GM23338 (cell line): Measurements from ENCODE around the gene PCCB. TPM values are rescaled to one million over a fixed set of nuclear protein-coding genes. Genes with fewer than 3 reads are reported as not detected.

Source experiments
- ATAC-seq: fragments of 200-7000 bp; cut with Tn5 transposase; 3 replicates; pipeline ENCODE4 v1.9.1; 2020
- DNase-seq: peaks from one replicate; pipeline ENCODE4 v3.0.0-alpha.2; 2015; ENCODE audit warnings: low spot score
- H2AFZ ChIP-seq: fragments of 200-600 bp; sonication (generic); 2 replicates; pipeline ENCODE4 v1.8.0; 2016; ENCODE audit warnings: antibody characterized with exemption, mild to moderate bottlenecking, moderate library complexity
- H3F3A ChIP-seq: fragments of 200-600 bp; sonication (generic); replicated peaks from 2 replicates; pipeline ENCODE4 v1.8.0; 2017; ENCODE audit warnings: antibody characterized with exemption, mixed run types, low read depth
- H3K27ac ChIP-seq: fragments of 200-600 bp; sonication (generic); 2 replicates; pipeline ENCODE4 v1.6.1; 2016; ENCODE audit warnings: low read depth
- H3K27me3 ChIP-seq: fragments of 200-600 bp; sonication (generic); 2 replicates; pipeline ENCODE4 v1.8.0; 2016; ENCODE audit warnings: mild to moderate bottlenecking, mixed run types, moderate library complexity; ENCODE audit not compliant: insufficient read depth
- H3K36me3 ChIP-seq: fragments of 200-600 bp; sonication (generic); 2 replicates; pipeline ENCODE4 v1.8.0; 2016; ENCODE audit warnings: mild to moderate bottlenecking; ENCODE audit not compliant: insufficient read depth
- H3K4me1 ChIP-seq: fragments of 200-600 bp; sonication (generic); 2 replicates; pipeline ENCODE4 v1.8.0; 2016; ENCODE audit warnings: mild to moderate bottlenecking, moderate library complexity; ENCODE audit not compliant: insufficient read depth
- H3K4me2 ChIP-seq: fragments of 200-600 bp; sonication (generic); 2 replicates; pipeline ENCODE4 v1.7.1; 2017; ENCODE audit warnings: mixed run types
- H3K4me3 ChIP-seq: fragments of 200-600 bp; sonication (generic); 2 replicates; pipeline ENCODE4 v1.6.1; 2016; ENCODE audit warnings: mixed run types
- H3K79me2 ChIP-seq: fragments of 200-600 bp; sonication (generic); replicated peaks from 2 replicates; pipeline ENCODE4 v1.8.0; 2017; ENCODE audit warnings: mild to moderate bottlenecking; ENCODE audit not compliant: insufficient read depth
- H3K9me2 ChIP-seq: fragments of 200-600 bp; sonication (generic); 2 replicates; pipeline ENCODE4 v1.8.0; 2017; ENCODE audit not compliant: insufficient read depth
- H4K20me1 ChIP-seq: fragments of 200-600 bp; sonication (generic); replicated peaks from 2 replicates; pipeline ENCODE4 v1.8.0; 2017; ENCODE audit warnings: mild to moderate bottlenecking; ENCODE audit not compliant: insufficient read depth
- H3K27ac Mint-ChIP-seq: 2 replicates; pipeline ENCODE4 v1.8.0; 2020; ENCODE audit warnings: inconsistent platforms, mild to moderate bottlenecking, moderate library complexity, mixed read lengths
- H3K27me3 Mint-ChIP-seq: 3 replicates; pipeline ENCODE4 v1.8.0; 2022; ENCODE audit warnings: low read depth, mild to moderate bottlenecking, moderate library complexity, mixed read lengths, inconsistent platforms; ENCODE audit not compliant: insufficient read depth, poor library complexity
- H3K36me3 Mint-ChIP-seq: 3 replicates; pipeline ENCODE4 v1.8.0; 2021; ENCODE audit warnings: low read depth, mild to moderate bottlenecking, inconsistent platforms, moderate library complexity, mixed read lengths
- H3K4me1 Mint-ChIP-seq: 3 replicates; pipeline ENCODE4 v1.8.0; 2020; ENCODE audit warnings: mild to moderate bottlenecking, inconsistent platforms, mixed read lengths
- H3K4me3 Mint-ChIP-seq: 3 replicates; pipeline ENCODE4 v1.8.0; 2021; ENCODE audit warnings: moderate library complexity, mild to moderate bottlenecking, inconsistent platforms, mixed read lengths
- H3K9me3 Mint-ChIP-seq: 3 replicates; pipeline ENCODE4 v1.8.0; 2020; ENCODE audit warnings: moderate library complexity, mild to moderate bottlenecking, inconsistent platforms, mixed read lengths
- CREB1 ChIP-seq: fragments of 250-450 bp; sonication (Bioruptor Pico); IDR thresholded peaks from 2 replicates; pipeline ENCODE4 v1.5.0; 2020; ENCODE audit warnings: low read depth, mild to moderate bottlenecking, moderate library complexity
- EZH2 ChIP-seq: fragments of 200-600 bp; sonication (generic); IDR thresholded peaks from one replicate; pipeline ENCODE4 v1.8.0; 2017; ENCODE audit warnings: antibody characterized with exemption, mild to moderate bottlenecking, low read depth; ENCODE audit not compliant: unreplicated experiment
- EZH2phosphoT487 ChIP-seq: fragments of 200-600 bp; sonication (generic); IDR thresholded peaks from one replicate; pipeline ENCODE4 v1.8.1; 2018; ENCODE audit warnings: antibody characterized with exemption; ENCODE audit not compliant: unreplicated experiment
- JUNB ChIP-seq: IDR thresholded peaks from one replicate; pipeline ENCODE4 v1.6.1; 2016; ENCODE audit warnings: antibody characterized with exemption; ENCODE audit not compliant: unreplicated experiment
- NANOG ChIP-seq: IDR thresholded peaks from 2 replicates; pipeline ENCODE4 v1.6.1; 2016; ENCODE audit warnings: antibody characterized with exemption, borderline replicate concordance
- POLR2AphosphoS5 ChIP-seq: IDR thresholded peaks from 2 replicates; pipeline ENCODE4 v1.6.1; 2016; ENCODE audit warnings: antibody characterized with exemption, low read depth
- STAT1 ChIP-seq: IDR thresholded peaks from one replicate; pipeline ENCODE4 v1.6.1; 2016; ENCODE audit warnings: antibody characterized with exemption; ENCODE audit not compliant: unreplicated experiment
- ZNF114 ChIP-seq: fragments of 250-450 bp; sonication (Bioruptor Pico); IDR thresholded peaks from 2 replicates; pipeline ENCODE4 v1.5.0; 2020; ENCODE audit warnings: mild to moderate bottlenecking, moderate library complexity
- ZNF331 ChIP-seq: fragments of 250-450 bp; sonication (Bioruptor Pico); IDR thresholded peaks from 2 replicates; pipeline ENCODE4 v1.5.0; 2020; ENCODE audit warnings: low read depth, mild to moderate bottlenecking, moderate library complexity
- polyA plus RNA-seq: library from polyadenylated mRNA; unstranded; fragments of >200 nt; fragmentation: Nextera tagmentation; extraction: Ambion mirVana; gene quantifications from 2 replicates; pipeline ENCODE4 v1.2.1, GENCODE V29; 2016
- total RNA-seq: library from RNA; depleted of rRNA; stranded (reverse); fragments of >200 nt; shearing (Covaris generic); gene quantifications from 2 replicates; pipeline ENCODE4 v1.2.3, GENCODE V29; 2014
- TF ChIP-seq, protein P1 (sequence below): IDR thresholded peaks from one replicate; pipeline ENCODE4 v1.6.1; 2018; ENCODE audit warnings: antibody characterized with exemption; ENCODE audit not compliant: unreplicated experiment
- TF ChIP-seq, protein P2 (sequence below): IDR thresholded peaks from 2 replicates; pipeline ENCODE4 v1.6.1; 2016; ENCODE audit warnings: antibody characterized with exemption
- TF ChIP-seq, protein P3 (sequence below), 2 experiments: fragments of 200-600 bp in 1 of 2; sonication (generic) in 1 of 2; conservative IDR thresholded peaks; 2 replicates each; pipeline versions ENCODE4 v1.5.1 to v1.6.1; 2016 to 2017; ENCODE audit warnings: antibody characterized with exemption in 2 of 2, low read depth in 2 of 2, mild to moderate bottlenecking in 2 of 2, moderate library complexity in 1 of 2

Gene PCCB
- total and polyA plus RNA-seq, 2 experiments from 2014 or later: 42.7 to 76.8 TPM

DNA sequence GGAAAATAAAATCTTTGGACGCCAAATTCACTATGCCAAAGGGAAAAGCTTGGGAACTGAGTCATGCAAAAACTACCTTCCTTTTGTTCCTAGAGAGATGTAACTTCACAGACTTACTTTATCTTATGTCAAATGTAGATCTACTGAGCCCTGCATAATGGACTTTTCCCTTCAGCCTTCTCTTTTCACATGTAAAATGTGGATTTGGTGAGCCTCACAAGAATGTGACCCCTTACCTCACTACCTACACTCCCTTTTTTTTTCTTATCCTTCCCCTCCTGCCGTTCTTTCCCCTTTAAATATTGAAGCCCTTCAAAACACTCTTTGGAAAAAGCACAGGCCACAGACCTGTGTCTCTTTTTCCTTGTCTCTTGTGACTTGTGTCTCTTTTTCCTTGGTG is 14.0 kb upstream of the PCCB start (continued):
- TF ChIP-seq, protein P1, sequence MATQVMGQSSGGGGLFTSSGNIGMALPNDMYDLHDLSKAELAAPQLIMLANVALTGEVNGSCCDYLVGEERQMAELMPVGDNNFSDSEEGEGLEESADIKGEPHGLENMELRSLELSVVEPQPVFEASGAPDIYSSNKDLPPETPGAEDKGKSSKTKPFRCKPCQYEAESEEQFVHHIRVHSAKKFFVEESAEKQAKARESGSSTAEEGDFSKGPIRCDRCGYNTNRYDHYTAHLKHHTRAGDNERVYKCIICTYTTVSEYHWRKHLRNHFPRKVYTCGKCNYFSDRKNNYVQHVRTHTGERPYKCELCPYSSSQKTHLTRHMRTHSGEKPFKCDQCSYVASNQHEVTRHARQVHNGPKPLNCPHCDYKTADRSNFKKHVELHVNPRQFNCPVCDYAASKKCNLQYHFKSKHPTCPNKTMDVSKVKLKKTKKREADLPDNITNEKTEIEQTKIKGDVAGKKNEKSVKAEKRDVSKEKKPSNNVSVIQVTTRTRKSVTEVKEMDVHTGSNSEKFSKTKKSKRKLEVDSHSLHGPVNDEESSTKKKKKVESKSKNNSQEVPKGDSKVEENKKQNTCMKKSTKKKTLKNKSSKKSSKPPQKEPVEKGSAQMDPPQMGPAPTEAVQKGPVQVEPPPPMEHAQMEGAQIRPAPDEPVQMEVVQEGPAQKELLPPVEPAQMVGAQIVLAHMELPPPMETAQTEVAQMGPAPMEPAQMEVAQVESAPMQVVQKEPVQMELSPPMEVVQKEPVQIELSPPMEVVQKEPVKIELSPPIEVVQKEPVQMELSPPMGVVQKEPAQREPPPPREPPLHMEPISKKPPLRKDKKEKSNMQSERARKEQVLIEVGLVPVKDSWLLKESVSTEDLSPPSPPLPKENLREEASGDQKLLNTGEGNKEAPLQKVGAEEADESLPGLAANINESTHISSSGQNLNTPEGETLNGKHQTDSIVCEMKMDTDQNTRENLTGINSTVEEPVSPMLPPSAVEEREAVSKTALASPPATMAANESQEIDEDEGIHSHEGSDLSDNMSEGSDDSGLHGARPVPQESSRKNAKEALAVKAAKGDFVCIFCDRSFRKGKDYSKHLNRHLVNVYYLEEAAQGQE: no peak
- TF ChIP-seq, protein P2, sequence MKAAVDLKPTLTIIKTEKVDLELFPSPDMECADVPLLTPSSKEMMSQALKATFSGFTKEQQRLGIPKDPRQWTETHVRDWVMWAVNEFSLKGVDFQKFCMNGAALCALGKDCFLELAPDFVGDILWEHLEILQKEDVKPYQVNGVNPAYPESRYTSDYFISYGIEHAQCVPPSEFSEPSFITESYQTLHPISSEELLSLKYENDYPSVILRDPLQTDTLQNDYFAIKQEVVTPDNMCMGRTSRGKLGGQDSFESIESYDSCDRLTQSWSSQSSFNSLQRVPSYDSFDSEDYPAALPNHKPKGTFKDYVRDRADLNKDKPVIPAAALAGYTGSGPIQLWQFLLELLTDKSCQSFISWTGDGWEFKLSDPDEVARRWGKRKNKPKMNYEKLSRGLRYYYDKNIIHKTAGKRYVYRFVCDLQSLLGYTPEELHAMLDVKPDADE: no peak
- TF ChIP-seq JUNB (no peak), POLR2AphosphoS5 (no peak), EZH2phosphoT487 (no peak), NANOG (no peak), CREB1 (CRISPR knock-in tag) (no peak), ZNF331 (CRISPR knock-in tag) (no peak), EZH2 (no peak)

DNA sequence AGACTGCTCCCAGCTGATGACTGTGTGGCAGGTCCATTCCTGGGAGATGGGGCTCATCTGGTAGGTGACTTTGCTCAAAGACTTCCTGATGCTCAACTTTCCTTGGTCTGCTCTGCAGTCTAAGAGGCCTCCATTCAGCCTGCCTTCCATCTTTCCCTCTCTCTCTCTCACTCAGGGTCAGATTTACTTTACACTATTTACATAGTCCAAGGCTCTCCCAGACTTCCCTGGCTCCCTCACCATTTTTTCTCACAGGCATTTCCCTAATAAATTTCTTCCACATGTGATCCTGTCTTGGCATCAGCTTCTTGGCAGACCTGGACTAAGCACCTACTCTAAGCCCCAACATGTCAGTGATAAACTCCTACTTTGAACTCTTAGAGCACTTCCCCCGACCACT is 13.0 kb upstream of the PCCB start:
- H3K4me3 ChIP-seq: no peak overlapping the region
- H3K36me3 ChIP-seq: no peaks in the 10 kb centered on the region
- H2AFZ ChIP-seq: no peak overlapping the region
- Mint-ChIP-seq H3K9me3 (no peaks in the 10 kb centered on the region), H3K36me3 (no peaks in the 10 kb centered on the region), H3K4me3 (no peak overlapping the region), H3K27me3 (peaks cover 11% of the 10 kb centered on the region), H3K27ac (no peak overlapping the region), H3K4me1 (peaks cover 24% of the 10 kb centered on the region)
- H3K4me2 ChIP-seq: no peak overlapping the region
- H3K4me1 ChIP-seq: peaks cover 10% of the 10 kb centered on the region
- ATAC-seq: no peak
- 0 out of 2 replicates have a peak, but pooled peaks cover 4% of the 10 kb centered on the region for H3K27me3 ChIP-seq
- no peak overlapping the region for H3K27ac ChIP-seq
- no peaks in the 10 kb centered on the region for H3F3A ChIP-seq
- no peaks in the 10 kb centered on the region for H3K79me2 ChIP-seq
- no peak for DNase-seq
- H4K20me1 ChIP-seq: no peaks in the 10 kb centered on the region
- no peaks in the 10 kb centered on the region; the same call in 1 of the 2 replicates for H3K9me2 ChIP-seq
- TF ChIP-seq, protein P3, sequence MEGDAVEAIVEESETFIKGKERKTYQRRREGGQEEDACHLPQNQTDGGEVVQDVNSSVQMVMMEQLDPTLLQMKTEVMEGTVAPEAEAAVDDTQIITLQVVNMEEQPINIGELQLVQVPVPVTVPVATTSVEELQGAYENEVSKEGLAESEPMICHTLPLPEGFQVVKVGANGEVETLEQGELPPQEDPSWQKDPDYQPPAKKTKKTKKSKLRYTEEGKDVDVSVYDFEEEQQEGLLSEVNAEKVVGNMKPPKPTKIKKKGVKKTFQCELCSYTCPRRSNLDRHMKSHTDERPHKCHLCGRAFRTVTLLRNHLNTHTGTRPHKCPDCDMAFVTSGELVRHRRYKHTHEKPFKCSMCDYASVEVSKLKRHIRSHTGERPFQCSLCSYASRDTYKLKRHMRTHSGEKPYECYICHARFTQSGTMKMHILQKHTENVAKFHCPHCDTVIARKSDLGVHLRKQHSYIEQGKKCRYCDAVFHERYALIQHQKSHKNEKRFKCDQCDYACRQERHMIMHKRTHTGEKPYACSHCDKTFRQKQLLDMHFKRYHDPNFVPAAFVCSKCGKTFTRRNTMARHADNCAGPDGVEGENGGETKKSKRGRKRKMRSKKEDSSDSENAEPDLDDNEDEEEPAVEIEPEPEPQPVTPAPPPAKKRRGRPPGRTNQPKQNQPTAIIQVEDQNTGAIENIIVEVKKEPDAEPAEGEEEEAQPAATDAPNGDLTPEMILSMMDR (conservative IDR thresholded peaks at IDR 0.05; ENCODE audit: low read depth in 2 of 2): no peak
- no peak for TF ChIP-seq EZH2phosphoT487
- no peak for TF ChIP-seq NANOG
- no peak for TF ChIP-seq STAT1
- TF ChIP-seq EZH2: no peak
- no peak for TF ChIP-seq POLR2AphosphoS5
- TF ChIP-seq, protein P1: no peak
- TF ChIP-seq CREB1 (CRISPR knock-in tag): no peak
- no peak for TF ChIP-seq ZNF114 (CRISPR knock-in tag)
